Smooth muscle cell (in vitro differentiated cells): Measurements from ENCODE around the gene BCL11B. TPM values are rescaled to one million over a fixed set of nuclear protein-coding genes. Genes with fewer than 3 reads are reported as not detected.

Experiments
- DNase-seq: peaks from one replicate; lab custom pipeline; 2025; ENCODE audit not compliant: unreplicated experiment; lab: John Stamatoyannopoulos, UW
- H2AFZ ChIP-seq: fragments of 200-600 bp; sonication (generic); 2 replicates; pipeline ENCODE4 v1.6.0; 2016; ENCODE audit warnings: antibody characterized with exemption, low read depth, mild to moderate bottlenecking
- H3F3A ChIP-seq: fragments of 200-600 bp; sonication (generic); 2 replicates; pipeline ENCODE4 v1.6.0; 2017; ENCODE audit warnings: antibody characterized with exemption, low read depth
- H3K27ac ChIP-seq: fragments of 200-600 bp; sonication (generic); 2 replicates; pipeline ENCODE4 v1.5.1; 2016; ENCODE audit warnings: low read depth, mild to moderate bottlenecking
- H3K27me3 ChIP-seq: fragments of 200-600 bp; sonication (generic); 2 replicates; pipeline ENCODE4 v1.6.1; 2016; ENCODE audit warnings: low read depth, mild to moderate bottlenecking
- H3K36me3 ChIP-seq: fragments of 200-600 bp; sonication (generic); 2 replicates; pipeline ENCODE4 v1.5.1; 2016; ENCODE audit warnings: low read depth
- H3K4me1 ChIP-seq: fragments of 200-600 bp; sonication (generic); 2 replicates; pipeline ENCODE4 v1.5.1; 2016; ENCODE audit warnings: low read depth
- H3K4me2 ChIP-seq: fragments of 200-600 bp; sonication (generic); 2 replicates; pipeline ENCODE4 v1.6.0; 2016; ENCODE audit warnings: mild to moderate bottlenecking
- H3K4me3 ChIP-seq: fragments of 200-600 bp; sonication (generic); 2 replicates; pipeline ENCODE4 v1.5.1; 2016; ENCODE audit warnings: mild to moderate bottlenecking
- H3K79me2 ChIP-seq: fragments of 200-600 bp; sonication (generic); 2 replicates; pipeline ENCODE4 v1.6.0; 2016; ENCODE audit warnings: low read depth, mild to moderate bottlenecking
- H3K9ac ChIP-seq: fragments of 200-600 bp; sonication (generic); 2 replicates; pipeline ENCODE4 v1.6.0; 2016; ENCODE audit warnings: low read depth
- H3K9me3 ChIP-seq: fragments of 200-600 bp; sonication (generic); replicated peaks from 2 replicates; pipeline ENCODE4 v1.5.1; 2016; ENCODE audit warnings: low read depth
- H4K20me1 ChIP-seq: fragments of 200-600 bp; sonication (generic); 2 replicates; pipeline ENCODE4 v1.6.0; 2016; ENCODE audit warnings: low read depth
- CTCF ChIP-seq: fragments of 200-600 bp; sonication (generic); IDR thresholded peaks from 2 replicates; pipeline ENCODE4 v1.5.1; 2017; ENCODE audit warnings: borderline replicate concordance, mild to moderate bottlenecking, antibody characterized with exemption; ENCODE audit not compliant: insufficient read depth, poor library complexity, severe bottlenecking
- WGBS: methylation state at CpG from one replicate; pipeline ENCODE4 v1.1.7; 2016; ENCODE audit warnings: low lambda C conversion rate; 5-methylcytosine and 5-hydroxymethylcytosine counted together
- polyA plus RNA-seq: library from polyadenylated mRNA; unstranded; fragments of >200 nt; fragmentation: Nextera tagmentation; extraction: Ambion mirVana; gene quantifications from 2 replicates; pipeline ENCODE4 v1.2.1, GENCODE V29; 2016
- total RNA-seq: library from RNA; depleted of rRNA; stranded (reverse); fragments of >200 nt; gene quantifications from 2 replicates; pipeline ENCODE4 v1.2.3, GENCODE V29; 2014

The BCL11B gene
- total and polyA plus RNA-seq, 2 experiments from 2014 or later: 0.56 to 3.0 TPM

GRCh38 chr14:99156814-99157213 is 115.2 kb downstream of the BCL11B start:
- H3K4me1 ChIP-seq: no peaks in the 10 kb centered on the region
- DNase-seq: no peak
- no peak overlapping the region for H3K27ac ChIP-seq
- no peaks in the 10 kb centered on the region for H3K36me3 ChIP-seq
- TF ChIP-seq CTCF: no peak
- H3K27me3 ChIP-seq: no peaks in the 10 kb centered on the region
- 96% methylated on average over 6 of the region's 6 CpGs for WGBS
- H3K79me2 ChIP-seq: no peaks in the 10 kb centered on the region
- H2AFZ ChIP-seq: no peak overlapping the region
- H3K9me3 ChIP-seq: no peaks in the 10 kb centered on the region
- H3K4me3 ChIP-seq: no peak overlapping the region
- H3F3A ChIP-seq: no peaks in the 10 kb centered on the region
- no peaks in the 10 kb centered on the region for H4K20me1 ChIP-seq
- H3K4me2 ChIP-seq: no peak overlapping the region
- H3K9ac ChIP-seq: no peak overlapping the region

- no peak overlapping the region for H3K9ac ChIP-seq
- no peaks in the 10 kb centered on the region for H3K79me2 ChIP-seq
- 92% methylated on average over 7 of the region's 7 CpGs for WGBS
- H3K4me1 ChIP-seq: no peaks in the 10 kb centered on the region
- no peaks in the 10 kb centered on the region for H3F3A ChIP-seq
- no peaks in the 10 kb centered on the region for H4K20me1 ChIP-seq
- no peak overlapping the region for H2AFZ ChIP-seq
- H3K4me3 ChIP-seq: no peak overlapping the region
- no peaks in the 10 kb centered on the region for H3K36me3 ChIP-seq
- no peak for DNase-seq
- no peak overlapping the region for H3K27ac ChIP-seq
- TF ChIP-seq CTCF: no peak
- H3K27me3 ChIP-seq: no peaks in the 10 kb centered on the region
- no peak overlapping the region for H3K4me2 ChIP-seq
- no peaks in the 10 kb centered on the region for H3K9me3 ChIP-seq
Measured at GRCh38 chr14:99156090-99156425, 115.9 kb downstream of the BCL11B start.

GRCh38 chr14:99155173-99156089 is 116.6 kb downstream of the BCL11B start:
- Histone ChIP-seq H3K36me3 (no peaks in the 10 kb centered on the region), H3K9ac (no peak overlapping the region), H3K27me3 (no peaks in the 10 kb centered on the region), H3K4me2 (no peak overlapping the region), H3K79me2 (no peaks in the 10 kb centered on the region), H2AFZ (no peak overlapping the region), H3F3A (no peaks in the 10 kb centered on the region), H4K20me1 (no peaks in the 10 kb centered on the region), H3K27ac (no peak overlapping the region), H3K4me3 (no peak overlapping the region), H3K9me3 (no peaks in the 10 kb centered on the region), H3K4me1 (no peaks in the 10 kb centered on the region)
- DNase-seq: no peak
- 83% methylated on average over 6 of the region's 6 CpGs for WGBS
- no peak for TF ChIP-seq CTCF

- no peak overlapping the region for H3K9ac ChIP-seq
- no peaks in the 10 kb centered on the region for H3K27me3 ChIP-seq
- H3K79me2 ChIP-seq: no peaks in the 10 kb centered on the region
- no peaks in the 10 kb centered on the region for H4K20me1 ChIP-seq
- TF ChIP-seq CTCF: no peak
- H3F3A ChIP-seq: no peaks in the 10 kb centered on the region
- DNase-seq: no peak
- no peaks in the 10 kb centered on the region for H3K9me3 ChIP-seq
- no peak overlapping the region for H3K4me3 ChIP-seq
- no peak overlapping the region for H3K27ac ChIP-seq
- H3K36me3 ChIP-seq: no peaks in the 10 kb centered on the region
- no peak overlapping the region for H2AFZ ChIP-seq
- H3K4me2 ChIP-seq: no peak overlapping the region
- H3K4me1 ChIP-seq: no peaks in the 10 kb centered on the region
- 56% methylated on average over 2 of the region's 2 CpGs for WGBS
Measured at GRCh38 chr14:99150236-99150635, 121.8 kb downstream of the BCL11B start.
